Lower lobe of right lung (tissue), 2 donors: Measurements from ENCODE around the gene B4GALT2. TPM values are rescaled to one million over a fixed set of nuclear protein-coding genes. Genes with fewer than 3 reads are reported as not detected.

ENCODE experiments used
- ATAC-seq, 2 donors: fragments of 200-7000 bp; cut with Tn5 transposase; one replicate each; pipeline ENCODE4 v1.9.1; 2020 to 2022; ENCODE audit warnings: mild to moderate bottlenecking in 2 of 2, moderate library complexity in 2 of 2
- DNase-seq: peaks from one replicate; pipeline ENCODE4 v3.0.0-alpha.2; 2020
- H3K27ac ChIP-seq: fragments of 200-600 bp; one replicate; pipeline ENCODE4 v1.8.0; 2022
- H3K27me3 ChIP-seq: fragments of 200-600 bp; one replicate; pipeline ENCODE4 v1.8.0; 2022; ENCODE audit warnings: low read depth
- H3K36me3 ChIP-seq: fragments of 200-600 bp; one replicate; pipeline ENCODE4 v1.8.0; 2022; ENCODE audit warnings: mild to moderate bottlenecking
- H3K4me1 ChIP-seq: fragments of 200-600 bp; one replicate; pipeline ENCODE4 v1.8.0; 2022
- H3K4me3 ChIP-seq: fragments of 200-600 bp; one replicate; pipeline ENCODE4 v1.8.0; 2022; ENCODE audit warnings: mild to moderate bottlenecking
- H3K9me3 ChIP-seq: fragments of 200-600 bp; one replicate; pipeline ENCODE4 v1.8.0; 2022
- intact Hi-C: fragments of 100-400 bp; cut with DNase I; formaldehyde crosslinking; loops from one replicate; pipeline ENCODE4 v1.11.0; 2022
- total RNA-seq: library from RNA; stranded (reverse); fragmentation: NEBNext Ultra II Directional; extraction: Animal tissue kit (Norgen Biotek cat#: 25700); gene quantifications from one replicate; pipeline ENCODE4 v1.2.1, GENCODE V29; 2021
- TF ChIP-seq, protein P1 (sequence below): fragments of 200-600 bp; IDR thresholded peaks from one replicate; pipeline ENCODE4 v1.8.0; 2022; ENCODE audit warnings: antibody characterized with exemption, mild to moderate bottlenecking
- donor health status: DM: no; HTN: yes; CAD: no; lungs with severe emphysema.

B4GALT2 gene
- total RNA-seq, 1 donor from 2014 or later, result 17.3 TPM

DNA sequence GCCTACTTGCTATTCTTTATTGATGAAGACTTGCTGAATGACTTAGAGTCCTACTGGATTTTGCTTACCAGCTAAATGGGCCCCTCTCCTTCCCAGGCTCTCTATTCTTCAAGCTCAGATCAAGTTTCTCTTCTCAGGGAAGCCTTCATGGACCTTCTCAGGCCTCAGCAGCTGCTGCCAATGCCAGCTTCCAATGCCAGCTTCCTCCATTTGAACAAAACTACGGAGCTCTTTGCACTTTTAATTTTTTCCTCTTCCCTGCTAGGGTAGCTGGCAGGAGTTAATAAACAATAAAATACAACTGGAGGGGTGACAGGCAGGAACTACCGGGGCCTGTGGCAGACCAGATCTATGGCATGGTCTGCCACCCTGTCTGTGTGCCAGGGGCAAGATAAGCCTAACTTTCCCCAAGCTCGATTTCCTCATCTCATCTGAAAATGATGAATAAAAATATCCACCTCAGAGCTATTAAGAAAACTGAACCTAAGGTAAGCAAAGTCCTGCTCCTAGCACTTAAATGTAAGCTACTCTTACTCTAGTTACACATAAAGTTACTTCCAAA is 33.3 kb upstream of the B4GALT2 start:
- peak overlapping the region; percentile 74 for H3K4me3 ChIP-seq
- peaks cover 37% of the 10 kb centered on the region for H3K4me1 ChIP-seq
- no peaks in the 10 kb centered on the region for H3K9me3 ChIP-seq
- ATAC-seq, result no peak
- H3K36me3 ChIP-seq, result peaks cover 12% of the 10 kb centered on the region
- no peaks in the 10 kb centered on the region for H3K27me3 ChIP-seq
- TF ChIP-seq, protein P1, sequence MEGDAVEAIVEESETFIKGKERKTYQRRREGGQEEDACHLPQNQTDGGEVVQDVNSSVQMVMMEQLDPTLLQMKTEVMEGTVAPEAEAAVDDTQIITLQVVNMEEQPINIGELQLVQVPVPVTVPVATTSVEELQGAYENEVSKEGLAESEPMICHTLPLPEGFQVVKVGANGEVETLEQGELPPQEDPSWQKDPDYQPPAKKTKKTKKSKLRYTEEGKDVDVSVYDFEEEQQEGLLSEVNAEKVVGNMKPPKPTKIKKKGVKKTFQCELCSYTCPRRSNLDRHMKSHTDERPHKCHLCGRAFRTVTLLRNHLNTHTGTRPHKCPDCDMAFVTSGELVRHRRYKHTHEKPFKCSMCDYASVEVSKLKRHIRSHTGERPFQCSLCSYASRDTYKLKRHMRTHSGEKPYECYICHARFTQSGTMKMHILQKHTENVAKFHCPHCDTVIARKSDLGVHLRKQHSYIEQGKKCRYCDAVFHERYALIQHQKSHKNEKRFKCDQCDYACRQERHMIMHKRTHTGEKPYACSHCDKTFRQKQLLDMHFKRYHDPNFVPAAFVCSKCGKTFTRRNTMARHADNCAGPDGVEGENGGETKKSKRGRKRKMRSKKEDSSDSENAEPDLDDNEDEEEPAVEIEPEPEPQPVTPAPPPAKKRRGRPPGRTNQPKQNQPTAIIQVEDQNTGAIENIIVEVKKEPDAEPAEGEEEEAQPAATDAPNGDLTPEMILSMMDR, result no peak
- intact Hi-C loops, result no loop called here
- peak overlapping the region; percentile 100 for H3K27ac ChIP-seq
- no peak for DNase-seq

DNA sequence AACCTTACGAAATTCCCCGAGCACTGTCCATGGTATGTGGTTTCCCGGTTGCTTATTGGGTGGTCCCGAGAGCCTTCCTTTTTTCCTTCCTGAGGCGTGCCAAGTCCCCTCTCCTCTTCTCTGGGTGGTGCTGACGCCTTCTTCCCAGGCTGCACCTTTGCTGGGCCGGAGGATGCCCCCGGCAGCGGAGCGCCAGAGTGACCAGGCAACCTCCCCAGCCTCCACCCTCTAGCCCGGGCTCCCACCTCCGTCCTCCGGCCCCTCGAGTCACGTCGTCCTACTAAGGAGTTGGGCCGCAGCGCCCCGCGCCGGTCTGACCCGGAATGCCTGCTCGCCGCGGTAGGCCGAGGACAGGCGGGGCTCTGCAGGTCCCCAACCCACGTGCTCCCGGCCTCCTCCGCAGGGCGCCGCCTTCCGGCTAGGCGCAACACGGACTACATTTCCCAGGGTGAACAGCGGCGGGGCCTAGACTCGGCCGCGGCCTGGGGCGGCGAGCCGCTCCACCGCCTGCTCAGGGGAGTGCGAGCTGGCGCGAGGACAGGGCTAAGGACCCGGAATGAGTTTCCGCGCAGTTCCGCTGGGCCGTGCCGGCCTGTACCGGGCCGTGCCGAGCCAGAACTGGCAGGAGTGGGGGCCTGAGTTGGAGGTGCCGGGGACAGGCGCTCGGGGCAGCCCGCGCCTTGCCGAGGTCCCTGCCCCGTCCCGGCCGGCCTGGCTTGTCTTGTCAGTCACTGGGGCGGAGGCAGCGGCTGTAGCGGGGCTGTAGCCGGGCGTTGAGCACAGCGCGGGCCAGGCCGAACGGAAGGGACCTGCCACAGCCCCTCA is 32.6 kb upstream of the B4GALT2 start, which contains the start of gene IPO13:
Gene IPO13 (plus strand): TSS at position 715 of the 825 bp plus-strand sequence. CDS start 651 bp downstream, outside the sequence.
- Histone ChIP-seq H3K27me3 (no peaks in the 10 kb centered on the region), H3K4me3 (peak within 1 kb of the TSS; percentile 74), H3K4me1 (peaks cover 37% of the 10 kb centered on the region), H3K36me3 (peaks cover 16% of the 10 kb centered on the region), H3K9me3 (no peaks in the 10 kb centered on the region), H3K27ac (peak within 1 kb of the TSS; percentile 100)
- intact Hi-C loops, result no loop called here
- TF ChIP-seq, protein P1, result peak; percentile 79
- DNase-seq (peak; percentile 97), ATAC-seq (peak; percentile 99)

DNA sequence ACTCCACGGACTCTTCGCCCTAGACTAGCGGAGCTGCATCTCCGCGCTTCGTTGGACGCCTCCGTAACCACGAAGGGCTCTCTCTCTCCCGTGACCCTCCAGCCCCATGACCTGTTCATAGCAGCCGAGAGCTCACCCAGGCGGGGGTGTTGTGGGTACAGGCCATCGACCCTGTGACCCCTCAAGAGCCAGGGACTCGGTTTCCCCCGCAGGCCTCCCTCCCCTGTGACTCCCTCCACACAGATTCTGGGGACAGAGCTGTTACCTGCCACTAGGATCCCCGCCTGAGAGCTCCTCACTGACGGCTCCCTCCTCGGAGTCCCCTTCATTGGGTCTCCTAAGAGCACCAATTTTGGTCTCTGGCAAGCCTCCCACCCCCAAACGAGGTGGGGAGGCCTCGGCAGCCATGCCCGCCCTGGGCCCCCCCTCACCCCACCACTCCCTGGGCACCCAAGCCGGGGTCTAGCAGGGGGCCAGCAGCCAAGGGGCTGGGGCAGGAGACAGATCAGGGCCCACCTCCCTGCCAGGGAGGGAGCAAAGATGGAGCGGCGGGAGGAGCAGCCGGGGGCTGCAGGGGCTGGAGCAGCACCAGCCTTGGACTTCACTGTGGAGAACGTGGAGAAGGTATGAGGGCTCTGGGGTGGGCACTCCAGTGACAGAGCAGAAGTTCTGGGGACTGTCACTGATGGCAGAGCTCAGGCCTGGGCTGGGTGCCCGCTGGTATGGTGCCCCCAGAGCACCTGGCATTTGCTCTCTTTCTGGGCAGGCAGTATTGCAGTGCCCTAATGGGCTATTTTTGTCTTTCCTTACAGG is 31.7 kb upstream of the B4GALT2 start:
- peak overlapping the region; percentile 74 for H3K4me3 ChIP-seq
- DNase-seq, result no peak
- peaks cover 16% of the 10 kb centered on the region for H3K36me3 ChIP-seq
- intact Hi-C loops, result no loop called here
- H3K4me1 ChIP-seq, result peaks cover 37% of the 10 kb centered on the region
- H3K27me3 ChIP-seq, result no peaks in the 10 kb centered on the region
- H3K27ac ChIP-seq, result peak overlapping the region; percentile 100
- TF ChIP-seq, protein P1, result no peak
- no peaks in the 10 kb centered on the region for H3K9me3 ChIP-seq
- peak in 1 of 2 donors; percentile 55 for ATAC-seq

DNA sequence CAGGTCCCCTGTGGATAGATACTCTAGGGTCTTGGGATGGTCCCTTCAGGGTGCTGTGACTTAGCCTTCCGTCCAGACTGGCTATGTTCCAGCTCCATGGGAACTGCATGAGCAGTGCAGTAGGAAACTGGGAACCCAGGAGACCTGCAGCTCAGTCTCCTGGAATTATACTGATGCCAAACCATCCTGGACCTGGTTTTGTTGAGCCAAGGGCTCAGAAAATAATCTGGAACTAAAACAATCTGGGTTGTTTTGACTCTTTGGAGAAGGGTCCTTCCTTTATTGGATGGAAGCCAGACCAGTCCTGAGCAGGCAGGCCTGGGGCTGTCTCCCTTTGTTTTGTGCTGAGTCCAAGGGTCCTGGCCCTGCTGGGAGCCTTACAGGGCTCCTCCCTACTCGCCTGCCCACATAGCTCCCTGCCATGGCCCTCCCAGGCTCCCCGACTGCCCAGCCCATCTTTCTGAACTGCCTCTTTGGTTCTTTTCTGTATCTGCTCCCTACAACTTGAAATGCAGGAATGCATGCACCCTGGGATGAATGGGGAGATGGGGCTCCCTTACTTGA is 31.1 kb upstream of the B4GALT2 start:
- Histone ChIP-seq H3K4me3 (peak overlapping the region; percentile 74), H3K36me3 (peaks cover 16% of the 10 kb centered on the region), H3K9me3 (no peaks in the 10 kb centered on the region), H3K27ac (no peak overlapping the region), H3K27me3 (no peaks in the 10 kb centered on the region), H3K4me1 (peaks cover 37% of the 10 kb centered on the region)
- no peak for DNase-seq
- intact Hi-C loops, result no loop called here
- ATAC-seq, result no peak
- TF ChIP-seq, protein P1, result no peak

DNA sequence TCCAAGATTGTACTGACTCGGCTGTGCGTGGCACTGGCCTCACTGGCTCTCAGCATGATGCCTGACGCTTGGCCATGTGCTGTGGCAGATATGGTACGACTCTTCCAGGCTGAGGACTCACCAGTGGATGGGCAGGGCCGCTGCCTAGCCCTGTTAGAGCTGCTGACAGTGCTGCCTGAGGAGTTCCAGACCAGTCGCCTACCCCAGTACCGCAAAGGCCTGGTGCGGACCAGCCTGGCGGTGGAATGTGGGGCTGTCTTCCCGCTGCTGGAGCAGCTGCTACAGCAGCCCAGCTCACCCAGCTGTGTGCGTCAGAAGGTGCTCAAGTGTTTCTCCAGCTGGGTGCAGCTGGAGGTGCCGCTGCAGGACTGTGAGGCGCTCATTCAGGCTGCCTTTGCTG is 29.3 kb upstream of the B4GALT2 start:
- intact Hi-C loops, result no loop called here
- Histone ChIP-seq H3K4me3 (no peak overlapping the region), H3K27me3 (no peaks in the 10 kb centered on the region), H3K9me3 (no peaks in the 10 kb centered on the region), H3K36me3 (peaks cover 16% of the 10 kb centered on the region), H3K4me1 (peaks cover 33% of the 10 kb centered on the region), H3K27ac (no peak overlapping the region)
- no peak for DNase-seq
- TF ChIP-seq, protein P1, result no peak
- no peak for ATAC-seq
